Fibroblast of upper back skin (primary cell): ENCODE measurements around the gene FGGY.

Experiments
- DNase-seq: peaks from one replicate; pipeline ENCODE4 v3.0.0-alpha.2; 2013

Gene FGGY

DNA sequence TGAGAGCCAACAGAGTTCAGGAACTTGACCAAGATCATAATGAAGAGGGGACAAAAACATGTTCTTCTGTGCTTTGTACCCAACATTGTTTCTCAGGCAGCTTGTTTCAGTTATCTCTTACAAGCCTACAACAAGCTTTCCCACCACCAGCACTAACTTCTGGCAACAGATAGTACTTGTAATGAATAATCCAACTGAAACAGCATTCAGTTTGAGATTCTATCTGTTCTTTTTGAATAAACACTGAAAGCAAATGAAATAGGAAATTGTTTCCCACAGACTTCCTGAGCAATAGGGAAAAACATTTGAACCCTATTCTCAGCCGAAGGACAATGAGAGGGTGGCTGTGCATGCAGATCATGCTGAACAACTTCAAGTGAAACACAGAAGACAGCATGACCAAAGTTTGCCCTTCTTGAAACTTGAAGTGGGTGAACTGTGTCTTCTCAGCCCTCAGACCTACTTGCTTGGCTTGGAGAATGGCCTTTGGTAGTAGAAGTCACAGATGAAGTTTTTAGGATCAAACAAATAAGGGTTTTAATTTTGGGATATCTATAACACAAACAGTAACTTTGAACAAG, 506.7 kb downstream of the FGGY start:
- DNase-seq, result no peak

DNA sequence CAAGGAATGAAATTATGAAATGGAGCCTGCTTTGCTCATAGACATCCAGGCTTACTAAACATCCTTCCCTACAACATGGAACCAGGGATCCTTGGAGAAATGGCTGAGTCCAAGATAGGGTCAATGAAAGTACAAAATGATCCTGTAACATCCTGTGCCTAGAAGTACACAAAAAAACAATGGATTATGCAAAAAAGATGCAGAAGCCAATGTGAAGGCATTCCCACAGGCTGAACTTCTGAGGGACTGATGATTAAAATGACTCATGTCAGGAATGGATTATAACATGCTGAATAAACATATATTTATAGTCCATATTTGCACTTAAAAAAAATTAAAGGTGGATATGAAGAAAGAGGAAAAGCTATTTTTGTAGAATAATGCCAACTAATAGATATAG, 507.4 kb downstream of the FGGY start:
- DNase-seq, result no peak

DNA sequence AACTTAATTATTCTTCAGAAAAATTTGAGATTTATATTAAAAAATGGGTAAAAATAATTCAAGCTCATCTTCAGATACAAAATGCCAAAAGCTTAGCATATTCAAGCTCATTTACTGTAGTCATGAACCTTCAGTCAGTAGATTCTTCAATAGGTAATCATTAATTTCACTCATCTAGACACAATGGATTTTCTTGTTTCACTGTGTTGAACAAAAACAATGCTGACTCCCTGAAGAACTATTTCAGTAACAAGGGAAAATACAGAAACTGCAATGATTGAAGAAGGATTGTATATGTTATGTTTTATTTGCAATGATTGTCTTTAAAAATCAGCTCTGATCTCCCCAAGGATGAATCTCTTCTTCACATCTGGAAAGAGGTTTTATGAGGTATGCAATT, 508.7 kb downstream of the FGGY start:
- no peak for DNase-seq
